ENCODE results near the gene NPM3. TPM values are rescaled to one million over a fixed set of nuclear protein-coding genes. Genes with fewer than 3 reads are reported as not detected.
A peak's percentile ranks its signal among the peaks of the same experiment; 100 is the strongest.

NPM3 gene, protein sequence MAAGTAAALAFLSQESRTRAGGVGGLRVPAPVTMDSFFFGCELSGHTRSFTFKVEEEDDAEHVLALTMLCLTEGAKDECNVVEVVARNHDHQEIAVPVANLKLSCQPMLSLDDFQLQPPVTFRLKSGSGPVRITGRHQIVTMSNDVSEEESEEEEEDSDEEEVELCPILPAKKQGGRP
- 10 to 100 TPM; 31.1 to 95.4 (median 41.6) TPM for total RNA-seq

DNA sequence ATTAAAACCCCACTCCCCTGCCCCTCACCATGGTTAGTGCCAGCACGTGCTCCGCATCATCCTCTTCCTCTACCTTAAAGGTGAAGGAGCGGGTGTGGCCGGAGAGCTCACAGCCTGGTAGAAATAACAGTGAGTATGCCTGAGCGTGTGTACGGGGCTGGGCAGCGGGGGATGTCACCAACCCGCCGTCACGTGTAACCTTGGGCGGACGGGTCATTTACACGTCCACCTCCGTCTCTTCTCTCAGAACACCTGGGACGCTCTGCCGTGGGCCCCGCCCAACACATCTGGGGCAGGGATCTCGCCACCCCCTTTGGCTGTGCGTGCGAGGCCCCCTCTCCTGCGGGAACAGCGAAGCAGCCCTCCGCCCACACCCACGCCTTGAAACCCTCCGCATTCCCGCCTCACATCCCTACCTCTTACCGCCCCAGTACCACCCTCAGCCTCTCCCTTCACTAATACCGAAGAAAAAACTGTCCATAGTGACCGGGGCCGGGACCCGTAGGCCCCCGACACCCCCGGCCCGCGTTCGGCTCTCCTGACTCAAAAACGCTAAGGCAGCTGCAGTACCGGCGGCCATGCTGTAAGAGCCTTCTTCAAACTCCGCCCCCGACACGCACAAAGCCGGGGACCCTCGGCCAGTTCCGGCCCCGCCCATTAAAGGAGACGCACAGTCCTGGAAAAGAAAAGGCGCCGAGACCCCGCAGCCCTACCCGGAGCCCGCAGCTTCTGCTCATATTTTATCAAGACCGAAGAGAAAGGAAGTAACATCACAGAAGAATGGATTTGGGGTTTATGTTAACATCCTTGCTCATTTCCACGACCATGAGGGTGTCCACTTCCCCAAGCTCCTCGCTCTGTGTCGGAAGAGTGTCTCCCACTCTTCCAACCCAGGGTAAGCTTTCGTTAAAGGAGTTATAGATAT is at the start of gene NPM3:
NPM3 (minus strand) TSS at position 636 of the 925 bp plus-strand sequence; CDS start at position 580, 56 bp downstream.
- Histone ChIP-seq H3K4me1 (replicated peaks in 1 of 2) (peaks cover 10 to 23% of the 10 kb centered on the region in 2 donors), H3K4me3 (peak within 1 kb of the TSS; percentile 51 to 90 (median 78)), H3K27ac (peak within 1 kb of the TSS; percentile 49 to 50)
- in situ Hi-C loops (cut with MboI; ENCODE audit: low pct_unique_long_range_greater_than_20kb in 2 of 9, low sequenced_read_pairs in 9 of 9, unreplicated experiment in 9 of 9), result loop anchor here in 4 of 9 experiments (25.0 kb wide), 2 partner anchors 171 to 571 kb away; no protein-coding TSS in a partner anchor
- peak; percentile 52 to 90 (median 84) for ATAC-seq (replicated peaks in 6 of 8)
- WGBS, 10 experiments, result 0 to 20% (median 2%) methylated on average over 1 to 17 of the region's 57 CpGs; no CpG with 5 or more reads in 3 of the 10 experiments

DNA sequence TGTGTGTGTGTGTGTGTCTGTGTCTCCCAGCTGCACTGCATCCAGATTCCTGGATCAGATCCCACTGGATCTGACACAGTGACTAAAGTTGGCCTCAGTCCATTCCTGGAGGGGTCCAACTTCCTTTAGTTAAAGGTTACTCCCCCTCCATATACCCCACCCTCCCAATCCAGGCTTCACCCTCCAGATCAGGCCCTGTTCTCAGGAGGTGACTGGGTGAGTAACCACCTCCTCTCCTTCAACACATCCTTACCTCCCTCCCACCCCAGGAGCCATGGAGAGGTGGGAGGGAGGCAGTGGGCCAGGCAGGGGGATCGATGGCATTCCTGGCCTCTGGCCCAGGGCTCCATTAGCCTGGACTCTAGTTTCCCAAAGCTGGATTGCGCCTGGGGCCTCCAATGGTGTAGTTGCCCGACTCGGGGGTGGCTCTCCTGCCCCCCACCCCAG is 49.1 kb upstream of the NPM3 start:
- no peak overlapping the region for H3K27ac ChIP-seq
- ATAC-seq (replicated peaks in 6 of 8), result no peak
- 40% methylated on average over 1 of the region's 4 CpGs; no CpG with 5 or more reads in 9 of the 10 experiments for WGBS, 10 experiments
- H3K4me3 ChIP-seq, result no peak overlapping the region
- peaks cover 49 to 55% of the 10 kb centered on the region in 2 donors for H3K4me1 ChIP-seq (replicated peaks in 1 of 2)
- in situ Hi-C loops (cut with MboI; ENCODE audit: low pct_unique_long_range_greater_than_20kb in 2 of 9, low sequenced_read_pairs in 9 of 9, unreplicated experiment in 9 of 9), result loop anchor here in 4 of 9 experiments (25.0 kb wide), 1 partner anchor 180 kb away; no protein-coding TSS in a partner anchor

DNA sequence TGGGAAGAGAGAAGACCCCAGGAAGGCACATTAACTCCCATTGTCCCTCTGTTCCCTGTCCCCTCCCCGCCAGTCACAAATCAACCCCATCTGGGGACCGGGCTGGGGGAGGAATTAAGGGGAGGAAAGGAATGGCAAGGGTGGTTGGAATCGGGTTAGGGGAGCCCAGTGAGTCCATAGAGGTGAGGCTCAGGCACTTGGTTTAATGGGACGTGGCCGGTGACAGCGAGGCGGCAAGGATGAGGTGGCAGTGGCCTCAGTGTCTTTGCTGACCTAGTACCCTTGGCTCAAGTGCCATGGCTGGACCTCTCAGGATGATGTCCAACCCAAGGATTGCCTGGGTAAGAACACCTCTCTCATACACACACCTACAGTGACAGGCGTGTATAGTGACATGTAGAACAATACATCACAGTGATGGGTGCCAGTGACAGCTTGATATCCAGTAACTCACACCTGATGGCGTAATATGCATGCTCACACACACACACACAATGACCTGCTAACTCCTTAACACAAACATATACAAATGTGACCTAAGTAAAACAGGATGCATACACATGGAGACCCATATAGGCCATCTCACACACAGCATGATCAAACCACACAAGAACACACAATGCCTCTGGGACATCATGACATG is 48.0 kb upstream of the NPM3 start:
- 80 to 100% (median 100%) methylated on average over 1 of the region's 9 CpGs; no CpG with 5 or more reads in 7 of the 10 experiments for WGBS, 10 experiments
- in situ Hi-C loops (cut with MboI; ENCODE audit: low pct_unique_long_range_greater_than_20kb in 2 of 9, low sequenced_read_pairs in 9 of 9, unreplicated experiment in 9 of 9), result loop anchor here in 4 of 9 experiments (25.0 kb wide), 1 partner anchor 181 kb away; no protein-coding TSS in a partner anchor
- ATAC-seq (replicated peaks in 6 of 8), result no peak
- Histone ChIP-seq H3K27ac (peak overlapping the region; percentile 90), H3K4me1 (replicated peaks in 1 of 2) (peaks cover 47 to 54% of the 10 kb centered on the region in 2 donors), H3K4me3 (peak overlapping the region; percentile 10 to 26 (median 17))

DNA sequence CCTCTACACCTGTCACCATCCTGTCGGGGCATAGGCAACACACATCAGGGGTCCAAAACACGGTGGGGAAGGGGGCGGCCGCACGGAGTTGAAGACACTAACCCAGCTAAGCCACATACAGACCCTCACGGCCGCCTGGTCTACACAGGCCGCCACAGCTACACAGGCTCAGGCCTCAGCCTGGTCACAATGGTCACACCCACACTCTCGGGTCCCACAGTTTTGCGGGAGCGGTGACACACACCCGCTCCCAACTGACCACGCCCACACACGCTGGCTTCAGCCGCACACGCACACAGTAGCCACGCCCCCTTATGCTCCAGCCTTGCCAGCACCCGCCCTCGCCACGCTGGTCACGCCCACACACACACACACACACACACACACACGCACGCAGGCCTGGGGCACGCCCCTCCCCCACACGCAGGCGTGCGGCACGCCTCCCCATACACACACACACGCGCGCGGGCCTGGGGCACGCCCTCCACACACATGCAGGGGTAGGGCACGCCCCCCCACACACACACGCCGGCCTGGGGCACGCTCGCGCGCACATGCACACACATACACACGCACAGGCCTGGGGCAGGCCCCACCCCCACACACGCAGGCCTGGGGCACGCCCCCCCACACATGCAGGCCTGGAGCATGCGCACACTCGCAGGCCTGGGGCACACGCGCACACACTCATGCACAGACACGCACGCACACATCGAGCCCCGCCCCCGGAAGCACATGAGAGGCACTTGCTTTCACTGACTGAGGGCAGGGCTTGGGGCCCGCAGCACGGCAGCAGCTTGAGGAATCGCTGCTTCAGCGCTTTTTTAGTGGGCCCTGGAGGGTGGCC is 47.3 kb upstream of the NPM3 start:
- Histone ChIP-seq H3K4me1 (replicated peaks in 1 of 2) (peaks cover 39 to 47% of the 10 kb centered on the region in 2 donors), H3K27ac (peak overlapping the region; percentile 90), H3K4me3 (peak overlapping the region; percentile 10 to 26 (median 17))
- peak; percentile 69 to 85 (median 79) for ATAC-seq (replicated peaks in 6 of 8)
- in situ Hi-C loops (cut with MboI; ENCODE audit: low pct_unique_long_range_greater_than_20kb in 2 of 9, low sequenced_read_pairs in 9 of 9, unreplicated experiment in 9 of 9), result loop anchor here in 4 of 9 experiments (25.0 kb wide), 1 partner anchor 182 kb away; no protein-coding TSS in a partner anchor
- 0 to 10% (median 1%) methylated on average over 4 to 14 of the region's 56 CpGs; no CpG with 5 or more reads in 7 of the 10 experiments for WGBS, 10 experiments

DNA sequence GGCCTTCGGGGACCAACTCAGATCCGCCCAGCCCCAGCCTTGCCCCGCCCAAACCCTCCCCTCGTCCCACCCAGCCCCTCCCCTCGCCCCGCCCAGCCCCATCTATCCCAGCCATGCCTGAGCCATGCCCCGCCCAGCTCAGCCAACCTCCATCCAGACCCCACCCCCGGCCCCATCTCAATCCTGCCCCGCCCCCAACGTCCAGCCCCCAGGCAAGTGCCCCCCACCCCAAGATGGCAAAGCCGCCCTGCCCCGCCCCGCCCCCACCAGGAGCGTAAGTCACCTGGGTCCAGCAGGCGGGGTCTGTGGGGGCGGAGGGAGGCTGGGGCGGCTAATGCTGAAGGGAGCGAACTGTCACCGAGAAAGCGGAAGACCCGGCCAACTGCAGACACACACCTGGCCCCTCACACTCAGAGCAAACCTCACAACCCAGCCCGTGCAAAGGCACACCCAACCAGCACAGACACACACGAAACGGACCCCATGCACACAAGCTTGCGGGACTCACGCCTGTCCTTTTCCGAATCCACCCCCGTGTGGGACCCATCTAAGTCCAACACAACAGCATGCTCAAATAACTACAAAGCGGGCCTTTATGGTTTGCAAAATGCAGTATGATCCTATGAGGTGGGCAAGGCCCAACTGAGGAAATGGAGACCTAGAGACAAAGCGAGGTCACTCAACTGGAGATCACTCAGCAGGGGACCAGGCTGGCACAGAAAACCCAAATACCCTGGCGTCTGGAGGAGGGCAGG is 46.5 kb upstream of the NPM3 start:
- peak in 6 of 8 experiments; percentile 1 to 39 (median 25) for ATAC-seq (replicated peaks in 6 of 8)
- peak overlapping the region; percentile 90 for H3K27ac ChIP-seq
- peak overlapping the region; percentile 19 to 36 (median 23) for H3K4me3 ChIP-seq
- peaks cover 31 to 39% of the 10 kb centered on the region in 2 donors for H3K4me1 ChIP-seq (replicated peaks in 1 of 2)
- WGBS, 10 experiments, result 0 to 60% (median 16%) methylated on average over 1 to 4 of the region's 31 CpGs; no CpG with 5 or more reads in 6 of the 10 experiments
- in situ Hi-C loops (cut with MboI; ENCODE audit: low pct_unique_long_range_greater_than_20kb in 2 of 9, low sequenced_read_pairs in 9 of 9, unreplicated experiment in 9 of 9), result loop anchor here in 4 of 9 experiments (25.0 kb wide), 1 partner anchor 183 kb away; no protein-coding TSS in a partner anchor

DNA sequence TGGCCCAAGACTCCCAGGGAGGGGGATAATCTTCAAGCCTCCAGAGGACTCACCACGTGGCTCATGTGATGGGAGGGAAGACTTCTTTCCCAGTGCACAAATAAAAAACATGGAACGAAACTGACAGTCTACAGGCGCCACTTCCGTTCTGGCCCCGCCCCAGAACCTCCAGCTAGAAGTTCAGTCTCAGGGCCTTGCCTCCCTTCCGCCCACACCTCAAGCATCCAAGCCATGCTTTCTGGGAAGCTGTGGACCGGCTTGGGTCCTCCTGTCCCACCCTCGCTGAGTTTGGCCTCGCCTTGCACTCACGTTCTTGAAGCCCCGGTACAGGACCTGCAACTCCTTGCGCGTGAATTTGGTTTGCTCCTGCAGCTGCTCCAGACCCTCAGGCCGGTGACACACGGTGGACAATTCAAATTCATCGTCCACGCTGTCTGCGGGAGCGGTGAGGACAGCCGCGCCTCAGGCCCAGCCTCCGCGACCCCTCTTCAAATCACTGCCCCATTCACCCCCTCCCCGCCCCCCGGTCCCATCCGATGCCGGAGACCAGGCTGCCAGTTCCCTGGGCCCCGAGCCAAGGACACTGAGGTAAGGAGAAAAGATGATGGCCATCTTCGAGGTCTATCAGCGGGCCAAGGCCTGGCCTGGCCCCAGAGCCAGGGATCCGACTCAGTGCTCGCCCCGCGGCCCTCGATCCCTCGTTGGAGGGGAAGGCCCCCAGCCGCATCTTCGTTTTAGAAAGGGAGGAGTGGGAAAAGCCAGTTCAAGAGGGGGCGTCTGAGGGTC is 45.7 kb upstream of the NPM3 start:
- Histone ChIP-seq H3K4me3 (peak overlapping the region; percentile 19 to 36 (median 23)), H3K4me1 (replicated peaks in 1 of 2) (peaks cover 28 to 34% of the 10 kb centered on the region in 2 donors), H3K27ac (peak overlapping the region; percentile 65 to 86)
- in situ Hi-C loops (cut with MboI; ENCODE audit: low pct_unique_long_range_greater_than_20kb in 2 of 9, low sequenced_read_pairs in 9 of 9, unreplicated experiment in 9 of 9), result loop anchor here in 4 of 9 experiments (25.0 kb wide), 1 partner anchor 183 kb away; no protein-coding TSS in a partner anchor
- peak in 3 of 8 experiments; percentile 0 to 6 (median 1) for ATAC-seq (replicated peaks in 6 of 8)
- 20 to 95% (median 63%) methylated on average over 1 to 13 of the region's 39 CpGs; no CpG with 5 or more reads in 4 of the 10 experiments for WGBS, 10 experiments

DNA sequence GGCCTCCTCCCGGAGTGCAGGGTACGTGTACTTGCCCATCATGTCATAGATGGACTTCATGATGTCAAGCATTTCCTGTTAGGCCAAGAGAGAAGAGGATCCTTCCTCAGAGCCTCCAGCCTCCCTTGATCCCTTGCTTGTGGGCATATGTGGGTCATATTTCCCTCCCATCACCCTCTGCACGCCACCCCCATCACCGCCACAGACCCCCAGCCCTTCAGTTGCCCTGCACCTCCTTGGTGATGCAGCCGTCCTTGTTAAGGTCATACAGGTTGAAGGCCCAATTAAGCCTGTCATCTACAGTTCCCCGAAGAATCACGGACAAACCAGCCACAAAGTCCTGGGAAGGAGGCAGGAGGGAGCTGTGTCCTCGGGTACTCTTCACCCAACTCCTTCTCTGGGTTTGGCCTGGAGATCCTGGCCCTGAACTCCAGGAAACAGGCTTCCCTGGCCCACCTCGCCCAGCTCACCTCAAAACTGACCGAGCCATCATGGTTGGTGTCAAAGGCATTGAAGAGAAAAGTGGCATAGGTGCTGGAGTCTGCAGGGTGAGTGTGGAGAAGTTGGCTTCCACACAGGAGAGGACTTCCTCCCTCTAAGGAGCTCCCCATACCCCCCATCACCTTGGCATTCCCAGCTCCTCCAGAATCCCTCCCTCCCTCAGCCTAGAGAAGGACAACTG is 44.8 kb upstream of the NPM3 start:
- H3K4me3 ChIP-seq, result no peak overlapping the region
- H3K4me1 ChIP-seq (replicated peaks in 1 of 2), result peaks cover 28 to 34% of the 10 kb centered on the region in 2 donors
- WGBS, 10 experiments, result 87 to 100% (median 93%) methylated on average over 1 to 5 of the region's 10 CpGs; no CpG with 5 or more reads in 5 of the 10 experiments
- H3K27ac ChIP-seq, result no peak overlapping the region
- no peak for ATAC-seq (replicated peaks in 6 of 8)
- in situ Hi-C loops (cut with MboI; ENCODE audit: low pct_unique_long_range_greater_than_20kb in 2 of 9, low sequenced_read_pairs in 9 of 9, unreplicated experiment in 9 of 9), result loop anchor here in 4 of 9 experiments (25.0 kb wide), 1 partner anchor 184 kb away; no protein-coding TSS in a partner anchor

DNA sequence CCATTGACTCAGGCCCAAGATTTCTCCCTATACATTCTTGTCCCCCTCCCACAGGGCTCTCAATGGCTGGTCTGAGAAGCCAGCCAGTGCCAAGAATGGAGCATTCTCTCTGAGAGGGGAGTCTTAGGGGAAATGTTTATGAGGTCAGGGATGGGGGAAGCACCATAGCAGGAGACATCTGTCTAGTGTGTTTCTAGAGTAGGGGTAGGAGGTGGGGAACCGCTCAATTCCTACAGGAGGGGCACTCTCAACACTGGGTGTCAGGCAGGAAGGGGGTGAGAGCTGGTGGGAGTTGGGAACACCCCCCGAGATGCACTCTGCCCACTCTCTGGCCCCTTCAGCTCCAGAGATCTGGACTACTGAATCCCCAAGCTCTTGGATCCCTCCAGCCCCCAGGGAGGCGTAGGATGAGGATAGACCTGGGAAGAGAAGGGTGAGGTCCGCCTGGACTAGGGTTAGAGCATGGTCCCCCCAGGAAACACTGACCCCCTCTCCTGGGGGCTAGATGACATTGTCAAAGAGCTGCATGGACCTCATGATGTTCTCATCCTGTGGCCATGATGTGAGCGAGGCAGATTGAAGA is 43.7 kb upstream of the NPM3 start:
- H3K4me3 ChIP-seq, result no peak overlapping the region
- H3K4me1 ChIP-seq (replicated peaks in 1 of 2), result peaks cover 26 to 29% of the 10 kb centered on the region in 2 donors
- in situ Hi-C loops (cut with MboI; ENCODE audit: low pct_unique_long_range_greater_than_20kb in 2 of 9, low sequenced_read_pairs in 9 of 9, unreplicated experiment in 9 of 9), result loop anchor here in 4 of 9 experiments (25.0 kb wide), 1 partner anchor 185 kb away; no protein-coding TSS in a partner anchor
- 81 to 100% (median 96%) methylated on average over 1 to 3 of the region's 5 CpGs; no CpG with 5 or more reads in 4 of the 10 experiments for WGBS, 10 experiments
- H3K27ac ChIP-seq, result no peak overlapping the region
- ATAC-seq (replicated peaks in 6 of 8), result no peak

DNA sequence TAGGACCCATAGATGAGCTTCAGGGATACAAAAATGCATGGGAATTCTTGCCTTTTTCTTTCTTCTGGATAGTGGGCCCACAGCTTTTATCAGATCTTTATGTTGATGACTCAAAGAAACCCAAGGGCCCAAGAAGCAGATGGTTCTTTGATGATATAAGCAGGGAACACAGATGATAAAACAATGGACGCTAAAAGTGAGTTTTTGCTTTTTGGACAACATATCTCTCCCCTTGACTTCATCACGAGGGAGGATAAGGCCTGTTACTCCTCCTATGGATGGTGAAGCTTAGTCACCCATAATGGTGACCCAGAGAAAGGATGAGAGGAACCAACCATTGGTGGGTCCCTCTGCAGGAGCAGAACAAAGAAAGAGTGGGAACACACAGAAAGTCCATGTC is 41.5 kb upstream of the NPM3 start:
- in situ Hi-C loops (cut with MboI; ENCODE audit: low pct_unique_long_range_greater_than_20kb in 2 of 9, low sequenced_read_pairs in 9 of 9, unreplicated experiment in 9 of 9), result loop anchor here in 4 of 9 experiments (25.0 kb wide), 1 partner anchor 188 kb away; no protein-coding TSS in a partner anchor
- ATAC-seq (replicated peaks in 6 of 8), result no peak
- 58 to 100% (median 100%) methylated on average over 1 to 2 of the region's 2 CpGs; no CpG with 5 or more reads in 3 of the 10 experiments for WGBS, 10 experiments

More for the DNA sequence above, 41.5 kb upstream of the NPM3 start:
- H3K4me3 ChIP-seq, result no peak overlapping the region
- peaks cover 11 to 12% of the 10 kb centered on the region in 2 donors for H3K4me1 ChIP-seq (replicated peaks in 1 of 2)
- no peak overlapping the region for H3K27ac ChIP-seq
